NCI-H526 treated with DMSO at 0.1 percent for 48 hours (cell line): ENCODE measurements around the gene PKNOX2.
A peak's percentile ranks its signal among the peaks of the same experiment; 100 is the strongest.

Experiments
- DNase-seq: peaks from one replicate; lab custom pipeline; 2025; lab: John Stamatoyannopoulos, UW

PKNOX2 gene

DNA sequence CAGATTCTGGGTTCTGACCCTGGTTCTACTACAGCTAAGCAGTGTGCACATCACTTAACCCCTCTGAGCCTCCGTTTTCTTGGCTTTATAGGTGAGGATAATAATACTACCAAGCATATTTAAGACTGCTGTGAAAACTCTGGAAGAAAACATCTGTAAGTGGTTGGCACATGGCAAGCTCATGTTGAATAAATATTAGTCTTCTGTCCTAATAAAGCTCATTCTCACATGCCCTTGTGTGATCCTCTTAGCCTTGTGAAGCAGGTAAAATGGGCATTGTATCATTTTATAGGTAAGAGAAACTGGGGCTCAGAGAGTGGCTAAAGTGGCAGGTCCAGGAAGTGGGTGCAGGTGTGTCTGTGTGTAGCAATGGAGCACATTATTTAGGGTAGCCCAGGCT is 8.5 kb downstream of the PKNOX2 start:
- DNase-seq, result no peak

DNA sequence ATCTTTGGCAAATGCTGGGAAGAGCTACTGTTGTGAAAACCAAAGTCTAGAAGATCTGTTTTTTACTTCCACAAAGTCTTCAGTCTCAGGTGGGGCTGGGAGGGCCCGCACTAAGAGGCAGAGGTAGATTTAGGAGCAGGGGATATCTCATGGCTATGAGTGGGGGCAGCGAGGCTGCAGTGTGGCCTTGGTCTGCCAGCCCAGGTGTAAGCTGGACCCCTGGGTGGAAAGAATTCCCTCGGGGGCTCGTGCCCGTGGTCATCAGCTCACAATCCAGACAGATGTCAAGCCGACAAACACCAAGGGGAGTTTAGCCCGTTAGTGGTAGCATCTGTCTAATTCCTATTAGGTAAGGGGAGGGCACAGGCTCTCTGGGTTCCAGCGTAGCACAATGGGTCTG is 9.0 kb downstream of the PKNOX2 start:
- no peak for DNase-seq

DNA sequence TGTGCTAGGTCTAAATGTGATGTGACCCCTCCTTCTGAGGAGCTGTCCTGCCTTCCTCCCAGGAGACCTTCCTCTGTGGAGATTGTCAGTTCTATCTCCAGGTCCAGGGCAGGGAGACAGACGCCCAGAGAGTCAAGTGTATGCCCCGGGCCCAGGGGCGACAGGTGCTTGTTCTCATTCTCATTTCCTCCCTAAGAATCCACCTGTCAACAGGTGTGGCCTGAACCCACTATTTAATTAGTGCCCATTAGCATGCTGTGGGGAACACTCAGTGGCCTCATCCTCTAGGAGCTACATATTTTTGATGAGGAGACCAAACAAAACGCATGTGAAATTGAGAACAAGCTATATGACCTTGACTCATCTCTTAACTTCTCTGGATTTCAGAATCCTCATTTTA is 9.5 kb downstream of the PKNOX2 start:
- no peak for DNase-seq

DNA sequence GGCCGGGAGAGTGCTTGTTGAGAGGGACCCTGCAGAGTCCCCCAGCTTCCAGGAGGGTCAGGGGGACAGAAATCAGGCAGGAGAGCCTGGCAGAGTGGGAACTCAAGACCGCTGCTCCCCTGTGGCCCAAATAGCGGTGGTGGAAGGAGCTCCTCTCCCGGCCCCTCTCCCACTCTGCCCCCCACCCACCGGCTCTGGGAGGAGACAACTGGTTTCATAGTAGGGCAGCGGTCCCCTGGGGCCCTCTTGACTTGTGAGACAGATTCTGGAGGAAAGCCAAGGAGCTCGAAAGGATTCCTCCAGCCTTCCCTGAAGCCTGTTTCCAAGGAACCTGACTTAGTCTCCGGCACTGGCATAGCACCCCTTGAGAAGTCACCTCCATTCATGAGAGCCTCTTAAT is 10.1 kb downstream of the PKNOX2 start:
- no peak for DNase-seq

DNA sequence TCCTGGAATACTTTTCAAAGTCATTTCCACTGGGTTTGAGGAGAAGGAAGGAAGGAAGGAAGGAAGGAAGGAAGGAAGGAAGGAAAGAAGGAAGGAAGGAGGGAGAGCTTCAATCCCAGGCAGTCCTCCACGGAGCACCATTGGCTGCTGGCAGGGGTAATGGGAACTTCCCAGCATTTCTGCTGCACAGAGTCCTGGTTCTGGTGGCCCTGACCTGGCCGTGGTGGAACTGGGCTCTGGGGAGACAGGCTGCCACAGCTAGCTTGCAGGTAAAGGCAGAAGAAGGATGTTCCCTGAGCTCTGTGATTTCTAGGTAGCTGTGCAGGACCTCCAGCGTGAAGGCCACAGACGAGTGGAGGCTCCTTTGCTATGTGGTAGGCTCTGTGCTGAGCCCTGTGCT is 10.6 kb downstream of the PKNOX2 start:
- no peak for DNase-seq

DNA sequence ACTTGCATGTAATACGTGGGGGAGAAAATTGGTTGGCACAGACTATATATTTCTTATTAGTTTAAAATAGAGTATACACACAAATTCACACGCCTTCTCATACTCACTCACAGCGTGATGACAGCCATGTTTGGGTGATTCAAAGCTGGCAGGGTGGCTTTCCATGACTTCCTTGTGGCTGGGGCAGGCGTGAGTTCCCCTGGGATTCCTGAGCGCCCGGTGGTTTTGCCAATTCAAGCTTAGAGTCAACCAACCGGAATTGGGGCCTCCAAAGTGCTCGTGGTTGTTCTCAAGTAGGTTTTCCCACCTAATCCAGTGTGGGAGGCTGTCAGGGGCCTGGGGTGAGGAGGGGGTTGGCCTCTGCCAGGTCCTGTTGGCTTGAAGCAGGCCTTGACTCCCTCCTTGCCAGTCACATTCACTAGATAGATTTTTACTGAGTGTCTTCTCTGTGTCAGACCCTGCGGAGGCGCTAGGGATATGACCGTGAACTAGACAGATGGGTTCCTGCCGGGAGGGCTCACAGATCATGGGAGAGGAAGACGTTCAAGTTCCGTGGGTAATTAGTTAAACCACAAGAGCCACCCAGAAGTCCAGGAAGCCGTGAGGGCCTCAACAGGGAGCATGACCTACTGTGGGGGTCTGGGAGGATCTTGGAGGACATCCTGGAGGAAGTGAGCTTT is 11.5 kb downstream of the PKNOX2 start:
- DNase-seq, result no peak

DNA sequence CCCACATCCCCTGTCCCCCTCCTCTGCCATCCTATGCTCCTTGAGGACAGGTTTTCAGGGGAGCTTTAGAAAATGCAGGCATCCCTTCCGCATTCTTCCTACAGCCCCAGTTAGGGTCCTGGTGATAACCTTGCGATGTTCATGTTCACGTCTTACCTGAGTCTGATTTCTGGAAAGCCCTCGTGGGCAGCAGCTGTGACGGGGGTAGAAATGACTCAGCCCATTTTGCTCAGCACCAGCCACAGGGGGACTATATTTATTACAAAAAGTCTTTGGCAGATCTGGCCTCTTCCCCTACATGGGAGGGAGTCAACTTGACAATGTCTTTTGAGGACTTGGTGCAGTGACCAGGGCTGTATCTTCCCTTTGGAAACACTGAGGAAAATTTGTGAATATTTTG is 12.3 kb downstream of the PKNOX2 start:
- no peak for DNase-seq

DNA sequence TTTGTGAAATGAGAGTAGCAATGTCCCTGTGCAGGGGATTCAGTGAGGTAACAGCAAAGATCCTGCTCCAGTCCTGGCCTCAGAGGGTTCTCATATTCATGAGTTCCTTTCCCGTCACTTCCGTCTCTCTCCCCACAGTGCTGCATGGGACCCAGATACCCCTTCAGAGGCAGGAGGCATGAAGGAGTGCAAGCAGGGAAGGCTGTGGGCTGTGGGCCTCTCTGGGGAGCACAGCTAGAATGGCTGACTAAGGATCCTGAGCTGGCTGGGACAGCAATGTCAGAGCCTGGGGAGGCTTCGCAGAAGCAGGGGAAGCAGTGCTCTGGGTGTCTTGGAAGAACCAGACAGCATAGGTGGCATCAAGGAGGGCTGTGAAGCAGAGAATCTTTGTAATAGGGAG is 13.0 kb downstream of the PKNOX2 start:
- DNase-seq, result no peak

DNA sequence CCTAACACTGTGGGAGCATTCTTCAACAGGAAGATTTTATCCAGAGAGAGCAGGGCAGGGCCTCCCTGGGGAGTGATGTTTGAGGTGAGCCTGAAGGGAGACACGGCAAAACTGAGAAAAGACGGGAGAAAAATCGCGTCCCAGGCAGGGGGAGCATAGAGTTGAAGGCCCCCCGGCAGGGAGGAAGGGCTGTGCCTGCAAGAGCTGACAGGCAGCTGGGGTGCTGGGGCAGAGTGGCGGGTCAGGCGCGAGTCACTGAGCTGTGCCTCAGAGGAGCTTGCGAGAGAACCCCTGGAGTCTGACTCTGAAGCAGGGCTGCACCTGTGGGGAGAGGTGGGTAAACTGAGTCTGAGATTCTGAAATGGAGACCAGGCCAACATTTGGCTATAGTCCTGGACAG is 14.8 kb downstream of the PKNOX2 start:
- no peak for DNase-seq

DNA sequence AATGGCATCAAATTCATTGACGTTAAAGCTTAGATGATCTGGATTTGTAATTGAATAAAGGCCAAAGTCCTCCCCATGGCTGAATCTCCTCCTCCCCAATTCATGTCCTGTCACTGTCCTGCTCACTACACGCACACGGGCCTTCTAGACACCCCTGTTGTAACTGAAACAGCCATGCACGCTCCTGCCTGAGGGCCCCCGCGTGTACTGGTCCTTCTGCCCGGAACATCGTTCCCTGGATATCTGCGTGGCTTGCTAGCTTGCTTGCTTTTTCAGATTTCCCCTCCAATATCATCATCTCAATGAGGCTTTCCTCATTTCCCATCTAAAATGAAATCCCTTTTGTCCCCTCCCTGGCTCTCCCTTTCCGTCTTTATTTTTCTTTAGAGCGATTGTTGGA is 15.3 kb downstream of the PKNOX2 start:
- DNase-seq, result no peak

DNA sequence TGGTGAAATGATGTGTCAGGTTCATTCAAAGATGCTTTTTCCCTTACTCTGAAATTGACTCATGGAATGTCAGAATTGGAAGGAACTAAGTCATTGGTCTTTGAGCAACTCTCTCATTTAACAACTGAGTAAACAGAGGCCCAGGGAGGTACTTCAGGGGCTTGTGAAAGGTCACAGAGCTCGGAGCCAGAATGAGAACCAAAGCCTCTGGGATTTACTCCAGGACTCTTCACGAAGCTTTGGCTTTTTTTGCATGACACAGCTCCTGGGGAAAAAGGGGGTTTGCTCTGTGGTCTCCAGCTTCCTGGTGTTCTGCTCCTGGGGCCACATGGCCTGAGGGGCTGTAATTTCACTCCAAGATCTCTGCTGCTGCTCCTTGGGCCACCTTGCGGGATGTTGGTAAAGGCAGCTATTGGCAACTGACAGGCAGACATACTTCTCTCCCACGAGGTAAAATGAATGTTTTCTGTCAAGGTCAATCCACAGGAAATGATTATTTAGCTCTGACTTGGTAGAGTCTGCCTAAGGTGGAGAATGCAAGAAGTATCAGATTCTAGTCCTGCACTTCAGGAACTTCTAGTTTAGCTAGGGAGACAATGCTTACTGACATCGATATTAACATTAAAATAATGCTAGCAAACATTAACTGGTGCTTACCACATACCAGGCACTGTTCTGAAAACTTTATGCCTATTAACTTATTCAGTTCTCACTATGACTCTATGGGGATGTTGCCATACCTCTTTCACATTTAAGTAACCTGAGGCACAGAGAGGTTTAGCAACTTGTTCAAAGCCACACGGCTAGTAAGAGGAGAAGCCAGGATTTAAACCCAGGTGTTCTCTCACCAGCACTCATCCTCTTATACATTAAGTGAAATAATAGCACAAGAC is 16.1 kb downstream of the PKNOX2 start:
- DNase-seq, result no peak

DNA sequence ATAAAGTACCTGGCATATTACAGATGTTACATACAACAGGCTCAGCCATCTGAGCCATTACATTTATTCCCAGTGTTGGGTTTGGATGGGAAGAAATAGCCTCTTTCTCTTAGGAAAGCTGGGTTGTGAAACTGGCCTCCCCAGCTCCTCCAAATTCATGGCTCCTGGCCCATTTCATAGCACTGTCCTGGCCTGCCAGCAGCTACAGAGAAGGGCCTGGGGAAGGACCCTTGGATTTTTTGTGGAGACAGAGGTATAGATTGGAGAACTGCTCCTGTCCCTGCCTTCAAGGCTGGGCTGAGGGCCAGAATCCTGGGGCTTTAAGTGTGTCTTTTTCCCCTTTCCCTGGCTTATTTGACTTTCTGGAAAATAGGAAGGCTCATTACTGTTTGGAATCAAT is 18.0 kb downstream of the PKNOX2 start:
- DNase-seq, result no peak

DNA sequence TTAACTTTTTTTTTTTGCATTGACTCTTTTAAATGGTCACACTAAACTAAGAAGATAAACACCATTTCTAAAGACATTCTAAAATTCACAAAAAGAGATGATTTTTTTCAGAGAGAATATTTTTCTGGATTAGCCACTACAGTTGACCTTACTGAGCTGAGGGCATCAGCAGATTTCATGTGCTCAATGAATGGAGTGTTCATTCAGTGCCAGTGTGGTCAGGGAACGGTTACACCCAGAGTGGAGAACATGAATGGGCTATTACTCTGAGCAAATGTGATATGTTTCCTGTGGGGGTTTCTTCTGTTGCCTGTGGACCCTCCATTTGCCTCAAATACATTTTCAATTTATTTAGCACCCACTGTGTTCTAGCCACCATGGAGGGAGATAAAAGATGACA is 19.1 kb downstream of the PKNOX2 start:
- DNase-seq, result no peak

DNA sequence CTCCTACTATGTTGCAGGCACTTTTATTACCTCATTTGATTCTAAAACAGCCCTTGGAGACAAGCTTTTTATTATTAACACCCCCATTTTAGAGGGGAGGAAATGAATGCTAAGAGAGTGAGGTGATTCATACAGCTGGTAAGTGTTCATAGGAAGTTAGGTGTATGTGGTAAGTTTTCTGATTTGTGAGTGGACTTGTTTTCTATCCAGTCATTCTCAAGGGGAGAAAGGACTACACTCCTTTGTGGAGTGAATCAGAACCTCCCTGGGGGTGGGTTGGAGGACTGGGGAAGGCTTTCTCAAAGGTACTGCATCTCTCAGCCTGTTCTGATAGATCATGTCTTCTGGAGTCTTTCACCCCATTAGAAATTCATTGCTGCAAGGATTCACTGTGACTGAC is 23.5 kb downstream of the PKNOX2 start:
- no peak for DNase-seq

DNA sequence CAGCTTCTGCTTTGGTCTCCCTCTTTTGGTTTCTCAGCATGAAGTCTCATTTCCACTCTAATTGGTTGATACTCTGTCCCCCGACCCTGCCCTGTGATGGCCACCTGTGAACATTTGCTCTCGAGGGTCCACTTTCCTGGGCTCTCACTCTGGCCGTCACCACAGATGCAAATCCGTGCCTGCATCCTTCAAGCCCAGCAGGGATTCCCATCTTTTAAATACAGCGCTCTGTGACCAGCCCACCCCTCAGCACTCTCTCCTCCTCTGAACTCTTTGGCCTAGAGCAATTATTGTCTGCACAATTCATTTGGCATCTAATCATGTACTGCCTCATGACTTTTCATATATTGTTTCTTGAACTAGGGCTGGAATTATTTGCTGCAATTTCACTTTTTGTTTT is 26.0 kb downstream of the PKNOX2 start:
- no peak for DNase-seq

DNA sequence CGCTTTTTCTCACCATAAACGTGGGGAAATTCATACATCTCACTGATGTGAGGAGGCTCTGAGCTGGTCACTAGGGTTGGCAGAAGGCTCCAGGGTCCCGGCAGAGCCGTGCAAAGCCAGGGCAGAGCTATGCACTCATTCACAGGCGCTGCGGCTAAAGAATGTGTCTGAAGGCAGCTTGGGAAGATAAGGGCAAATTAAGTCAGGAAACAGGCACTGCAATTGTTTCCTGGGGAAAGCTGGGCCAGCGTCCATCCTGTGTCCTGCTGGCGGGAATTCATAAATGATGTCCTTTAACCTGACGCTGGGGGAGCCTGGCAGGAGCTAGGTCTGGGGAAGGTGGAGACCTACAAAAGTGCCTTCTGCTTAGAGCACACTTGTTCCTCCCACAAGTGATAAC is 27.6 kb downstream of the PKNOX2 start:
- no peak for DNase-seq

DNA sequence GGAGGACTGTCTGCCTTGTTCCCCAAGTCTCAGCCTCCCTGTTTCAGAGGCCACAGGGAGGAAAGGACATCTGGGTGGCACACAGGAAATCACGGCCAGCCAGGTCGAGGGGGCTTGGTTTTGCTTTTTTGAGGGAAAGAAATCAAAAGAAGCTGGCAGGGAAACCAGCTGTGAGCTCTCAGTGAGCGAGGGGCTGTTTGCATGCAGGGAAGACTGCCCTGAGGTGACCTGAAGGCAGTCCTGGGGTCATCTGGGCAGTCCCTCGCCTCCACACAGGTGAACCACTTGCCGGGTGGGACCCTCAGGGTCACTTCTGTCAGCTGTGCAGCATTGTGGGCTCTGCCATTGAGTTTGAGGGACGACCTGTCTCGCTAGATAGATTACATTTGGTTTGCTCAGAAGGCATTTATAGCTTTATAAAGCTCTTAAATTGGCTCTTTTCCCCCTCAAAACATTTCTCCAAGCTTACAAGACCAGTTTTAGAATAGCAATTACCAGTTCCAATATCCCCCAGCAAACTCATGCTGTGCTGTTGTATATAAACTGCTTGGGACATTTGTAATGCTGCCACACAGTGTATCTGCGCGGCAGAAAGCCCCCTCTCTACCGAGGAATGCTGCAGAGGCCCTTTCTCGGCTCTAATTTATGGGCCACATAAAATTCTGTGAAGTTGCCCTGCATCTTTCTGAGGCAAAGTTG is 28.3 kb downstream of the PKNOX2 start:
- DNase-seq, result no peak

DNA sequence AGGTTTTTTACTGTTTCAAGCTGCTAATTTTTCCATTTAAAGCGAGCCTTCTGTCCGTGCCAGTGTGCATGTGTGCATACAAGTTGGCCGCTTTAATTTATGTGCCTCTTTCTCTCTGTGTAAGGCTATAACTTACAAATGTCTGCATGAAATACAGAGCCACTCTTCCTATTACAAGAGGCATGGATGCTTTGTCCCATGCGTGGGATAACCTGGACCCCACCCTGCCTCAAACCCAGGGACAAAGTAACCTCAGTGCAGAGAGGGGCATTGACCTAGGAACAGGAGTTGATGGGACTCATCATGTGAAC is 28.8 kb downstream of the PKNOX2 start:
- no peak for DNase-seq

DNA sequence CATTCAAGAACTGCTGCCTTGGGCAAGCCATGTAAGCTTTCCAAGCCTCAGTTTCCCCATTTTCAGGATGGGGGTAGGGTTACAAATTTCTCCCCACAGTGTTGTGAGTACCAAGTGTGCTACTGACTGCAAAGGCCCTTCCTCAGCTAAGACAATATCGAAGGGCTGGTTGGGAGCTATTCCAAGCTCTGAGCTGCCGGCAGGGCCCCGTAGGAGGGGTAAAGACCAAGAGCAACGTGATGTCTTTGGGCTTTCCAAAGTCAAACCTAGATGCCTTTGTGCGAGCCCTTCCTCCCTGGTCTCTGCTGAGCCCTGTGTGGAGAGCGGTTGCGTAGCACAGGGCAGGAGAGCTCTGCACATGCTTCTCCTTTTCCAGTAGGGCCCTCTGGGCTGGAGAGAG is 29.3 kb downstream of the PKNOX2 start:
- no peak for DNase-seq

DNA sequence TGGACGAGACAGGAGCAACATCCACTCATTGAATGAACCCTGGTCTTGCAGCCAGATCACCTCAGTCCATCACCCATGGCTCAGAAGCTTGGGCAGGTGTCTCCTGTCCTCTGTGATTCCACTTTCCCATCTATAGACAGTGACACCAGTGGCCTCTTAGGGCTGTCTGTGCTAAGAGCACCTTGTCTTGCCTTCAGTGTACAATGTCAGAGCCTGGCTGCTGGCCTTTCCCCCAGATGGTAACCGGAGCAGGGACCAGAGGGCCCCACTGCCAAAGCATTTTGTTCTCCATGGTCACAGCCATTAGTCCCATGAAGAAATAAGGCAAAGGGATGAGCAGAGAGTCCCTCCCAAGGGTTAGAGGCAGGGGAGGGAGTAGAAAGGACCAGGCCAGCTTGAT is 35.4 kb downstream of the PKNOX2 start:
- no peak for DNase-seq

DNA sequence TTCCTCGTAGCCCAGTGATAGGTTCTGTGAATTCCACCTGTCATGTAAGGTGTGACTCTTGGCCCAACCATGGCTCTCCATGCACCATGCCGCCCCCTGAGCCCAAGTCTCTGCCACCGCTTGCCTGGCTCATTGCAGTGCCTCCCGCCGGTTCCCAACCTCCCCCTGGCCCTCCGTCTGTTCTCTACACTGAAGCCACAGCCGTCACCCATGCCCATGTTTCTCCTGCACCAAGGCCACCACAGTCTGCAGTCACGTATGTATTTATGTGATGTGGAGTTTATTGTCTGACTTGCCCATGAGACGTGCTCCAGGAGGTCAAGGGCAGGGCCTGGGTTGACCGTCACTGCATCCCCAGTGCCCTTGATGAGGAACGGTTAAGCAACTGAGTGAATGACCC is 35.9 kb downstream of the PKNOX2 start:
- no peak for DNase-seq

DNA sequence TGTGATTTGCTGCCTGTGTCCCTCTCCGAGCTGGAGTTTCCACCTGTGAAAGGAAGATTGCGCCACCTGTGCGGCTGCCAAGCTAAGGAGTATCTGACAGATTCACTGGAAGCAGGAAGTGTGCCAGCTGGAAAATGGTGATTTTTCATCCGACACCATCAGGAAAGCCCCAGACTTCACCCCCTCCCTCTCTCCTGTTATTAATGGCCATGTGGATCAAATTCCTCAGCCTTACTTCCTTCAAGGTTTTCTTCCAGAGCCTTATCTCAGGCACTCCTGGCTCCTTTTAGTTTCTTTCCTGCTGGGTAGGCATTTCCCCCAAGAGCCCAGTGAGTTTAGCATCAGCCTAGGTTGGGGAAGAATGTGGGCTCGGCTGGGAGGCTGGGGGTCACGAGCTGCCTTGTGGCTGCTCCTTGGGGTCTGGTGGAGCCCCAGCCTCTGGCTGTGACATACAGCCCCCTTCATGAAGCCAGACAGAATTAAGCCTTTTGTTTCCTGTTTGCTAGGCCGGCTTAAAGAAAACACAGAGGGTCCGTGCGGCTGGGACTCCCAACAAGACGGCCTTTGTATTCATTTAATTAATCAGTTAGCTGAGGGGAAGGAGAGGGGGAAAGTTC is 37.1 kb downstream of the PKNOX2 start:
- DNase-seq, result peak; percentile 13

DNA sequence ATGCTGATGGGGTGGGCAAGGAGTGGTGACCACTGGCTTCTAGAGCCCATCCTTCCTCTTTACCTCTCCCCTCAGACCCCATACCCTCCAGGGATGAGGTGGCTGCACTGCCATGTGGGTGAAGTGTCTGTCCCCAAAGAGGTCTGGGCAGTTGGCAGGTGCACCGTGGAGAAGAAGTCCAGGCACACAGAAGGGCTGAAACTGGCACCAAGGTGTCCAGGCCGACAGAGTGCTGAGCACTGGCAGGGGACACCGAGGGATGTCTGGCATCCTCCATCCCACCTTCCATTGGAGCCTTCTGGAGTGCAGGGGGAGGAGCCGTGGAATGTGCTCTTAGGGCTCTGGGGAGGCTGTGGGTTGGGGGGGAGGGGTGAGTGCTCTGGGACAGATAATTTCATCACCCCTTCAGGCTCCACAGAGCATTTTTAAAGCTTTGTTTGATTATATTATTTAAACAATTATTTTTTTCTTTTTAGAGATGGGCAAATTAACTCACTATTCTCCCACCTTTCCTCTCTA is 37.9 kb downstream of the PKNOX2 start:
- no peak for DNase-seq
